GM12878 (cell line): ENCODE measurements around the gene RABEP2. TPM values are rescaled to one million over a fixed set of nuclear protein-coding genes. Genes with fewer than 3 reads are reported as not detected.
A peak's percentile ranks its signal among the peaks of the same experiment; 100 is the strongest.

Experiments
- BCLAF1 ChIP-seq: fragments of 450-650 bp; IDR thresholded peaks from 2 replicates; pipeline ENCODE4 v1.6.1; 2017; ENCODE audit warnings: antibody characterized with exemption, mild to moderate bottlenecking, moderate library complexity
- CEBPB ChIP-seq, 2 experiments: fragments of 150-350 bp in 1 of 2; IDR thresholded peaks; 2 replicates each; pipeline ENCODE4 v1.6.1; 2012 to 2014; ENCODE audit warnings: low read depth in 2 of 2, low read length in 2 of 2, borderline replicate concordance in 1 of 2, inconsistent platforms in 1 of 2
- CREM ChIP-seq: IDR thresholded peaks from 2 replicates; pipeline ENCODE4 v1.6.1; 2014; ENCODE audit warnings: antibody characterized with exemption, low read depth
- CUX1 ChIP-seq: IDR thresholded peaks from 2 replicates; pipeline ENCODE4 v1.6.1; 2012; ENCODE audit warnings: improper control_type of control experiment, low read depth, low read length; ENCODE audit not compliant: insufficient replicate concordance
- IRF4 ChIP-seq: IDR thresholded peaks from 2 replicates; pipeline ENCODE4 v1.6.1; 2011; ENCODE audit warnings: low read depth, low read length
- MYC ChIP-seq: IDR thresholded peaks from 2 replicates; pipeline ENCODE4 v1.6.1; 2011; ENCODE audit warnings: mild to moderate bottlenecking, low read length, moderate library complexity, inconsistent platforms; ENCODE audit not compliant: insufficient read depth, insufficient replicate concordance, insufficient read length, severe bottlenecking
- NFXL1 ChIP-seq: fragments of 450-650 bp; IDR thresholded peaks from 2 replicates; pipeline ENCODE4 v1.6.1; 2017; ENCODE audit warnings: antibody characterized with exemption, mild to moderate bottlenecking, borderline replicate concordance
- NKRF ChIP-seq: fragments of 450-650 bp; conservative IDR thresholded peaks from 2 replicates; pipeline ENCODE4 v1.6.1; 2017; ENCODE audit warnings: mild to moderate bottlenecking, moderate library complexity
- PBX3 ChIP-seq: IDR thresholded peaks from 2 replicates; pipeline ENCODE4 v1.6.1; 2011; ENCODE audit warnings: mild to moderate bottlenecking, low read depth, low read length, moderate library complexity; ENCODE audit not compliant: insufficient replicate concordance
- RB1 ChIP-seq: fragments of 450-650 bp; formaldehyde crosslinking; IDR thresholded peaks from 2 replicates; pipeline ENCODE4 v1.6.1; 2017; ENCODE audit warnings: mild to moderate bottlenecking, borderline replicate concordance
- RELA ChIP-seq: fragments of 450-650 bp; IDR thresholded peaks from 2 replicates; pipeline ENCODE4 v1.8.0; 2014; ENCODE audit warnings: borderline replicate concordance; ENCODE audit not compliant: partially characterized antibody
- SIN3A ChIP-seq: IDR thresholded peaks from 2 replicates; pipeline ENCODE4 v1.6.1; 2012; ENCODE audit warnings: low read depth, low read length, improper control_type of control experiment
- SMAD5 ChIP-seq: IDR thresholded peaks from 2 replicates; pipeline ENCODE4 v1.6.1; 2016; ENCODE audit warnings: antibody characterized with exemption, low read depth
- SRF ChIP-seq, 2 experiments: IDR thresholded peaks; 2 replicates each; pipeline ENCODE4 v1.6.1; 2011; ENCODE audit warnings: low read depth in 2 of 2, low read length in 2 of 2, mild to moderate bottlenecking in 1 of 2, moderate library complexity in 1 of 2
- polyA plus RNA-seq, 11 experiments: library from polyadenylated mRNA; depleted of rRNA in 4 of 11; unstranded in 6 of 11; stranded (reverse) in 5 of 11; fragments of >200 nt; fragmentation: Nextera tagmentation in 4 of 11; fragmentation: Illumina TruSeq in 1 of 11; extraction: Ambion mirVana in 4 of 11; extraction: Trizol in 1 of 11; gene quantifications; 1 replicate in 1 of 11; 2 replicates in 10 of 11; pipeline versions ENCODE4 v1.2.1 to v1.2.3, GENCODE V29; 2011 to 2016; ENCODE audit warnings: inconsistent platforms in 2 of 11, missing spikeins in 2 of 11, low read depth in 1 of 11
- total RNA-seq, 4 experiments: library from RNA; depleted of rRNA in 3 of 4; stranded (reverse); fragments of >200 nt in 3 of 4; fragmentation: Illumina TruSeq in 1 of 4; extraction: Trizol in 1 of 4; gene quantifications; 2 replicates each; pipeline versions ENCODE4 v1.2.1 to v1.2.3, GENCODE V29; 2013 to 2021

RABEP2 gene
- total and polyA plus RNA-seq, 10 of the 15 experiments (the other 5 are each of a cell fraction or from before 2014, with no cell fraction given), result 0.47 to 33.2 (median 18.6) TPM

GRCh38 chr16:28924762-28925385 lies at the start of gene RABEP2 (continued):
- TF ChIP-seq MYC (no peak), PBX3 (no peak), CEBPB (IDR thresholded peaks at IDR 0.05; ENCODE audit: borderline replicate concordance in 1 of 2, low read depth in 2 of 2, low read length in 2 of 2) (no peak), NKRF (no peak), NFXL1 (no peak), RELA (peak; percentile 22), IRF4 (no peak), SRF (IDR thresholded peaks at IDR 0.05; ENCODE audit: low read depth in 2 of 2, low read length in 2 of 2) (no peak), BCLAF1 (no peak), SIN3A (no peak), CREM (no peak), CUX1 (no peak), SMAD5 (no peak), RB1 (no peak)
